Lung (tissue), 12 donors: ENCODE measurements around the gene CA12. TPM values are rescaled to one million over a fixed set of nuclear protein-coding genes. Genes with fewer than 3 reads are reported as not detected.

Source experiments
- ATAC-seq: fragments of 200-7000 bp; cut with Tn5 transposase; one replicate; pipeline ENCODE4 v1.9.1; 2020; ENCODE audit warnings: moderate number of reproducible peaks; ENCODE audit not compliant: insufficient read depth, low FRiP score
- DNase-seq, 3 donors: peaks; one replicate each; pipeline ENCODE4 v3.0.0-alpha.2; 2013 to 2017
- H3K27ac ChIP-seq, 2 donors: one replicate each; pipeline ENCODE4 v1.5.1; 2013; ENCODE audit warnings: mild to moderate bottlenecking in 2 of 2, moderate library complexity in 2 of 2, control low read depth in 1 of 2, inconsistent platforms in 1 of 2, low read depth in 1 of 2, low read length in 1 of 2
- H3K27me3 ChIP-seq, 3 donors: one replicate each; pipeline ENCODE4 v1.5.1; 2013; ENCODE audit warnings: low read length in 2 of 3; ENCODE audit not compliant: control insufficient read depth in 3 of 3, insufficient read depth in 3 of 3
- H3K36me3 ChIP-seq, 4 donors: one replicate each; pipeline ENCODE4 v1.5.1; 2013; ENCODE audit warnings: low read length in 4 of 4, mild to moderate bottlenecking in 1 of 4, moderate library complexity in 1 of 4; ENCODE audit not compliant: control insufficient read depth in 4 of 4, insufficient read depth in 4 of 4
- H3K4me1 ChIP-seq, 5 donors: one replicate each; pipeline ENCODE4 v1.5.1; 2013; ENCODE audit warnings: low read length in 5 of 5, mild to moderate bottlenecking in 2 of 5, moderate library complexity in 1 of 5; ENCODE audit not compliant: control insufficient read depth in 5 of 5, insufficient read depth in 5 of 5
- H3K4me3 ChIP-seq: one replicate; pipeline ENCODE4 v1.5.1; 2013; ENCODE audit warnings: mild to moderate bottlenecking, control low read depth, moderate library complexity
- H3K9ac ChIP-seq, 2 donors: one replicate each; pipeline ENCODE4 v1.5.1; 2013; ENCODE audit warnings: low read length in 2 of 2, control low read depth in 1 of 2; ENCODE audit not compliant: insufficient read depth in 1 of 2
- H3K9me3 ChIP-seq, 4 donors: one replicate each; pipeline ENCODE4 v1.5.1; 2013; ENCODE audit warnings: low read length in 3 of 4, mild to moderate bottlenecking in 1 of 4, moderate library complexity in 1 of 4; ENCODE audit not compliant: control insufficient read depth in 4 of 4, insufficient read depth in 3 of 4
- WGBS, 2 donors: extraction: QIAGEN DNeasy Blood & Tissue Kit; methylation state at CpG; one replicate each; pipeline ENCODE4 v1.1.7; 2013; 5-methylcytosine and 5-hydroxymethylcytosine counted together
- polyA plus RNA-seq, 2 donors: library from polyadenylated mRNA; stranded (reverse); fragments of 200-250 nt; gene quantifications; one replicate each; pipeline ENCODE4 v1.2.1, GENCODE V29; 2013
- total RNA-seq, 2 donors: library from RNA; depleted of rRNA in 1 of 2; stranded (reverse); fragments of >200 nt in 1 of 2; gene quantifications; one replicate each; pipeline ENCODE4 v1.2.1, GENCODE V29; 2014 to 2021
- TF ChIP-seq, protein P1 (sequence below): IDR thresholded peaks from 2 replicates; pipeline ENCODE4 v1.5.1; 2012; ENCODE audit warnings: mild to moderate bottlenecking; ENCODE audit errors: control extremely low read depth, extremely low read depth
- donor health status: control.
- donor health status: control.
- donor health status: Bipolar disorder and iron deficiency.
- donor health status: healthy.
- donor health status: DM: yes; HTN: yes; CAD: no.

Gene CA12
- total and polyA plus RNA-seq, 4 donors = 2.2 to 46.8 (median 5.8) TPM

DNA sequence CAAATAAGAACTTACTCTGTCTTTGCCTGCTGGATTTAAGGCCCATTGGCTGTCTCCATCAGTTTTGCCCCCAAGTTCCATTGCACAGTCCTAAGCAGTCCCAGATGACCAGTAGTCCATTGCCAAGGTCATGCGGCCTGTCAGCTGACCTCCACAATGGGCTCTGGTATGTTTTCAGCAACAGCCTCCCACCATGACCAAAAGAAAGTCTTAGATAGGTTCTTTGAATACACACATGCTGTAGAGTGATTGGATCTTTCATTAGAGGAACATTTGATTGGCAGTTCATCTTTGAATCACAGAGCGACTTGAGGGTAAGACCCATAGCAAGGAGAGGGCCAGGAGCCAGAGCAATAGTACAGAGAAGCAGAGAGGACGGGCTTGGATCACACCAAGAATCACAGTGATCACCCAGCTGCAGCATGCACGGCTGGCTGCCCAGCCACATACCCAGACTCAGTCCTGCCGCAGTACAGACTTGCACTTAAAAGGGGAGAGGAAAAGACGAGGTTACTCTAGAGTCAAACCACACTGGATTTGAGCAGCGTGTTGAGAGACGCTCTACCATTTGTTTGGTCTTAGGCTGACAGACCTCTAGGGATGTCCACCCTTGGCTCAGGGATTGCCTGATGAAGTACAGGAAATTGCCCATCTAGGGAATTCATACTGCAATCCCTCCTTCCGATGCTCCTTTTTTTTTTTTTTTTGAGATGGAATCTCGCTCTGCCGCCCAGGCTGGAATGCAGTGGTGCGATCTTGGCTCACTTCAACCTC lies 53.8 kb downstream of the CA12 start:
- Histone ChIP-seq H3K9me3 (no peaks in the 10 kb centered on the region), H3K27me3 (no peaks in the 10 kb centered on the region), H3K4me3 (no peak overlapping the region), H3K9ac (no peak overlapping the region), H3K27ac (no peak overlapping the region), H3K36me3 (no peaks in the 10 kb centered on the region), H3K4me1 (no peaks in the 10 kb centered on the region)
- DNase-seq (no peak), ATAC-seq (no peak)
- TF ChIP-seq, protein P1, sequence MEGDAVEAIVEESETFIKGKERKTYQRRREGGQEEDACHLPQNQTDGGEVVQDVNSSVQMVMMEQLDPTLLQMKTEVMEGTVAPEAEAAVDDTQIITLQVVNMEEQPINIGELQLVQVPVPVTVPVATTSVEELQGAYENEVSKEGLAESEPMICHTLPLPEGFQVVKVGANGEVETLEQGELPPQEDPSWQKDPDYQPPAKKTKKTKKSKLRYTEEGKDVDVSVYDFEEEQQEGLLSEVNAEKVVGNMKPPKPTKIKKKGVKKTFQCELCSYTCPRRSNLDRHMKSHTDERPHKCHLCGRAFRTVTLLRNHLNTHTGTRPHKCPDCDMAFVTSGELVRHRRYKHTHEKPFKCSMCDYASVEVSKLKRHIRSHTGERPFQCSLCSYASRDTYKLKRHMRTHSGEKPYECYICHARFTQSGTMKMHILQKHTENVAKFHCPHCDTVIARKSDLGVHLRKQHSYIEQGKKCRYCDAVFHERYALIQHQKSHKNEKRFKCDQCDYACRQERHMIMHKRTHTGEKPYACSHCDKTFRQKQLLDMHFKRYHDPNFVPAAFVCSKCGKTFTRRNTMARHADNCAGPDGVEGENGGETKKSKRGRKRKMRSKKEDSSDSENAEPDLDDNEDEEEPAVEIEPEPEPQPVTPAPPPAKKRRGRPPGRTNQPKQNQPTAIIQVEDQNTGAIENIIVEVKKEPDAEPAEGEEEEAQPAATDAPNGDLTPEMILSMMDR = no peak
- 87 to 91% methylated on average over 12 of the region's 12 CpGs for WGBS, 2 donors

DNA sequence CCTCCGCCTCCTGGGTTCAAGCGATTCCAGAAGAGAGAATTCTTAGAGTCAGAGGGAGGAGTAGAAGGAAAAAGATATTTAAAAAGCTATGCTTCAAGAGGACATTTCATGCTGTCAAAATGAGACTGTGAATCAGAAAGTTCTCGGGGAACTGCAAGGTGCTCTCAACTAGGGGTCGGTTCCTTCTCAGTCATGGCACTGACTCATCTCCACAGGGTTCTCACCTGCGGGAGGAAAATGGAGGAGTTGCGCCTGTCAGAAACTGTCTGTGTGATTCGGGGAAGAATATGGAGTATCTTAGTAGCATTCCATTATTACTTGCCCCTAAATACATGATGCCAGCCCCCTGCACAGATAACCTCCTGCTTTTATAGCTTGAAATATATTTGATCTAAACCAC lies 56.9 kb downstream of the CA12 start:
- Histone ChIP-seq H3K27me3 (no peaks in the 10 kb centered on the region), H3K9ac (no peak overlapping the region), H3K27ac (no peak overlapping the region), H3K9me3 (no peaks in the 10 kb centered on the region), H3K4me3 (no peak overlapping the region), H3K4me1 (no peaks in the 10 kb centered on the region), H3K36me3 (no peaks in the 10 kb centered on the region)
- 95% methylated on average over 7 of the region's 7 CpGs for WGBS, 2 donors
- DNase-seq (no peak), ATAC-seq (no peak)
- TF ChIP-seq, protein P1 = no peak

DNA sequence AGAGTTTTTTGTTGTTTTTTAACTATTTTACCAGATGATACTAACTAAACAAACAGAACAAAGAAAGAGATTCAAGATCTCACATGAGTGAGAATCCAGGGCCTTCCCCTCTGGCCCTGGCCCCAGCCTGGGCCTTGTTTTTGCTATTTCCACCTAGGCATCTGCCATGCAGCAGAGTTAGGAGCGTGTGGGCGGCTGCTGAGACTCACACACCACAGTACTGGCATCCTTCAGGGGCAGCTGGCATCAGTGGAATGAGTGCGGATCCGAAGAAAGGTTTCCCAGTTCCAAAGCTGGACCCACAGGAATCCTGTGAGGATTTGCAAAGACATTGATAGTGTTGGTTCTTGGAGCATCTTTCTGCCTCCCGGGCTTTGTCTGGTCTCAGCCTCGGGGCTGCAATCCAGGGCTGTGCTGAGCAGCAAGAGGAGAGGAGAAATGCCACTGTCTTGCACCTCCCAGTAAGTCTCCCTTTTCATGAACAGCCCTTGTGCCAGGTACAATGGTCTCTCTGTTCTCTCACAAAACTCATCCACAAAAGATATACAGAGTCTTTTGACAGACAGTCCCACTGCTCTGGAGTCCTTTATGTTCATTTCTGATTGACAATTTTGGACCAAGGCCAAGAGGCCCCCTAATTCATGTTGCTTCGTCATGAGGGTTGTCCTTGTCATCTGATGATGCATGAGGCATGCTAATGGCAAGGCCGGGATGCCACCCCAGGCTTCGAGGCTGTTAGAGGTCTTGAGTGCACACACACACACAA lies 57.7 kb downstream of the CA12 start:
- Histone ChIP-seq H3K9ac (no peak overlapping the region), H3K9me3 (no peaks in the 10 kb centered on the region), H3K4me1 (no peaks in the 10 kb centered on the region), H3K4me3 (no peak overlapping the region), H3K27ac (no peak overlapping the region), H3K27me3 (no peaks in the 10 kb centered on the region), H3K36me3 (no peaks in the 10 kb centered on the region)
- TF ChIP-seq, protein P1 = no peak
- WGBS, 2 donors = 85 to 91% methylated on average over 9 of the region's 9 CpGs
- no peak for DNase-seq
- no peak for ATAC-seq
